Measurements from ENCODE around the gene GJD3. TPM values are rescaled to one million over a fixed set of nuclear protein-coding genes. Genes with fewer than 3 reads are reported as not detected.

Gene GJD3
- total and polyA plus RNA-seq, 2 donors (not counting 3 experiments of a cell fraction or from before 2014, with no cell fraction given) = 0.10 to 0.40 TPM

DNA sequence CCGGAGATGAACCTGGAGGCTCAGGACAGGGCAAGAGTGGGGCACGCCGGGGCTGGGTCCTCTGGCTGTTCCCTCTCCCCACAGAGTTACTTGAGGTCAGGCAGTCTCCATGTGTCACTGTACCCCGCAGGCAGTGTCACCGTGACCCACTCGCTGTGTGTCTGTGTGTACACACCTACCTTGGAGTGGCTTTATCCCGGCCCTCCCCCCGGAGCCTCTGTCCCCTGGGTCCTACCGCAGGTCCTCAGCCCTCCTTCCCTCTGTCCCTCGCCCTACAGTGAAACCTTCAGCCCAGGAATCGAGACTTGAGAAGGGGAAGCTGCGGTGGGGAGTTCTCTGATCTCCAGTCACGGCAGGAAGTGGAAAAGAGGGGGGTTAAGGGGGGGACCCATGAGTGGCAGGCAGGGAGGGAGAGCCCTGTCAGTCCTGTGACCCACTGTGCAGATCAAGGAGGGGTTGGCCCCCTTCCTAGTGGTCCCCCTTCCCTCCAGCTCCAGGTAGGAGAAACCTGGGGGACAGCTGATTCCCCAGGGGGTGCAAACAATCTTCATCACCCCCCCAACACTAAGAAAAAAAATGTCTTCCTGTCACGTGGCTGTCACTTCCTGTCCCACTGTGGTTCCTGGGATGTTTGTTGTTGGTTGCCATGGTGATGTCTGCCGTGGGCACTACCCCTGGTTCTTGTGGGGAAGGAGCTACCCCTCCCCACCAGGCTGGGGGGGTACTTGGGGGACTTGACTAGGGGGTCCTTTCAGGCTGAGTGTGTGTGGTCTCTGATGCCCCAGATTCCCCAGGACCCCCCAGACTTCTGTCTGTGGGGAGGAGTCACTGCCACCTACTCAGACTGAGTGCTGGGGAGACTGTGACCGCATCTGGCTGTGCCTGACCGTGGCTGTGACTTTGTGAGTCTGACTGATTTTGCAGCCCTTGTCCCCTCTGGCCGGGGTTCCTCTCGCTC lies 41.9 kb downstream of the GJD3 start:
- BruUV-seq (replicated peaks) = no TSS peak
- Histone ChIP-seq H2AFZ (ENCODE audit: low read depth, low read length) (no peak overlapping the region), H3K4me1 (ENCODE audit: control insufficient read depth, extremely low read depth, insufficient read depth, low read length) (peaks cover 76% of the 10 kb centered on the region), H3K9ac (replicated peaks; ENCODE audit: extremely low read depth, insufficient read depth, low read length) (peak overlapping the region; percentile 84), H3K4me2 (ENCODE audit: insufficient read depth, low read length) (peak overlapping the region; percentile 64), H4K20me1 (replicated peaks; ENCODE audit: control insufficient read depth, extremely low read depth, insufficient read depth, low read length) (no peaks in the 10 kb centered on the region), H3K9me1 (replicated peaks; ENCODE audit: control insufficient read depth, extremely low read depth, insufficient read depth, low read length) (no peaks in the 10 kb centered on the region), H3K9me3 (replicated peaks; ENCODE audit: control insufficient read depth, insufficient read depth, low read length) (no peaks in the 10 kb centered on the region), H3K79me2 (ENCODE audit: control insufficient read depth, insufficient read depth, low read length) (peaks cover 78% of the 10 kb centered on the region), H3K27me3 (ENCODE audit: control insufficient read depth in 2 of 2, insufficient read depth in 2 of 2, low read length in 2 of 2) (no peaks in the 10 kb centered on the region), H3K27ac (ENCODE audit: insufficient read depth, low read depth, low read length) (peak overlapping the region; percentile 95), H3K36me3 (ENCODE audit: control insufficient read depth in 2 of 2, extremely low read depth in 1 of 2, insufficient read depth in 2 of 2, low read length in 2 of 2) (no peaks in the 10 kb centered on the region), H3K4me3 (replicated peaks in 1 of 3; ENCODE audit: insufficient read depth in 1 of 3, low read depth in 1 of 3, low read length in 3 of 3) (peak overlapping the region in 2 of 3 experiments; percentile 9 to 17)
- DNase-seq (ENCODE audit: low read depth, low spot score) (peak; percentile 91), FAIRE-seq (peak; percentile 97)
- peak; percentile 47 for TF ChIP-seq FOS (IDR thresholded peaks at IDR 0.05; ENCODE audit: borderline replicate concordance, insufficient read depth, low read length)
- TF ChIP-seq, protein P1, sequence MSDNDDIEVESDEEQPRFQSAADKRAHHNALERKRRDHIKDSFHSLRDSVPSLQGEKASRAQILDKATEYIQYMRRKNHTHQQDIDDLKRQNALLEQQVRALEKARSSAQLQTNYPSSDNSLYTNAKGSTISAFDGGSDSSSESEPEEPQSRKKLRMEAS (IDR thresholded peaks at IDR 0.05; ENCODE audit: insufficient read depth, insufficient read length) = peak; percentile 90
- no peak for TF ChIP-seq GATA2 (IDR thresholded peaks at IDR 0.05; ENCODE audit: insufficient read depth, insufficient read length, low read depth, low read length)
- peak; percentile 40 for TF ChIP-seq POLR2AphosphoS5 (IDR thresholded peaks at IDR 0.05; ENCODE audit: insufficient read depth, low read depth, low read length)
- dilution Hi-C loops (cut with MboI; ENCODE audit: extremely low pct_ligation_motif_present, low sequenced_read_pairs) (no loop called here), intact Hi-C loops (cut with micrococcal nuclease) (loop anchor here (1.0 kb wide), 3 partner anchors 8 to 19 kb away; no protein-coding TSS in a partner anchor)
- ChIA-PET POLR2A (interaction anchor here (0.6 kb wide), 1 partner anchor 118 kb away, joined by 8 read pairs; no protein-coding TSS in a partner anchor), CTCF (interaction anchor here (1.0 to 2.7 kb wide), 4 partner anchors 9 to 21 kb away, joined by 3 to 7 read pairs (median 6); no protein-coding TSS in a partner anchor)

DNA sequence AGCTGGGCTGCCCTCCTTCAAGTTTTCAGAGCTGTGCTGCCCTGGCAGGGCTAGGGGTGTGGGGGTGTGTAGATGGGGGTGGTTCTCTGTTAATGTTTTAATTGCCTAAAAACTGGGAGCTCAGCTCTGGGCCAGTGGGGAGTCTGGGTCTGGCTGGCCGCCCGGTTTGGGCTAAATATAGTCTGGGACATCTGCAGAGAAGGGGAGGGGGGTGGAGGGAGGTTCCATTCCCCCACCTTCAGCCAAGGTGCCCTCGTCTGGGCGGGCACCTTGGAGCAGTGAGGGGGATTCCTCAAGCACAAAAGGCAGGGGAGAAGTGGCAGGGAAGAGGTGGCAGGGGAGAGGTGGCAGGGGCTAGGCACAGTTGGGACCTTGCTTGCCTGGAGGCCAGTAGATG lies 42.6 kb downstream of the GJD3 start:
- ChIA-PET CTCF (interaction anchor here (1.6 to 2.7 kb wide), 3 partner anchors 10 to 19 kb away, joined by 5 to 7 read pairs (median 6); no protein-coding TSS in a partner anchor), POLR2A (no interaction called here)
- no peaks in the 10 kb centered on the region for H3K9me1 ChIP-seq (replicated peaks; ENCODE audit: control insufficient read depth, extremely low read depth, insufficient read depth, low read length)
- BruUV-seq (replicated peaks) = TSS peak; percentile 31
- no peaks in the 10 kb centered on the region for H3K9me3 ChIP-seq (replicated peaks; ENCODE audit: control insufficient read depth, insufficient read depth, low read length)
- peak overlapping the region; percentile 64 for H3K4me2 ChIP-seq (ENCODE audit: insufficient read depth, low read length)
- H3K36me3 ChIP-seq (ENCODE audit: control insufficient read depth in 2 of 2, extremely low read depth in 1 of 2, insufficient read depth in 2 of 2, low read length in 2 of 2) = no peaks in the 10 kb centered on the region
- peak overlapping the region in 2 of 3 experiments; percentile 9 to 17 for H3K4me3 ChIP-seq (replicated peaks in 1 of 3; ENCODE audit: insufficient read depth in 1 of 3, low read depth in 1 of 3, low read length in 3 of 3)
- H3K27ac ChIP-seq (ENCODE audit: insufficient read depth, low read depth, low read length) = peak overlapping the region; percentile 95
- peak overlapping the region; percentile 84 for H3K9ac ChIP-seq (replicated peaks; ENCODE audit: extremely low read depth, insufficient read depth, low read length)
- DNase-seq (ENCODE audit: low read depth, low spot score) = no peak
- no peaks in the 10 kb centered on the region for H4K20me1 ChIP-seq (replicated peaks; ENCODE audit: control insufficient read depth, extremely low read depth, insufficient read depth, low read length)
- H3K79me2 ChIP-seq (ENCODE audit: control insufficient read depth, insufficient read depth, low read length) = peaks cover 71% of the 10 kb centered on the region
- intact Hi-C loops (cut with micrococcal nuclease) (loop anchor here (1.0 kb wide), 1 partner anchor 8 kb away; no protein-coding TSS in a partner anchor), dilution Hi-C loops (cut with MboI; ENCODE audit: extremely low pct_ligation_motif_present, low sequenced_read_pairs) (no loop called here)
- H3K27me3 ChIP-seq (ENCODE audit: control insufficient read depth in 2 of 2, insufficient read depth in 2 of 2, low read length in 2 of 2) = no peaks in the 10 kb centered on the region
- H3K4me1 ChIP-seq (ENCODE audit: control insufficient read depth, extremely low read depth, insufficient read depth, low read length) = peaks cover 83% of the 10 kb centered on the region
- no peak for FAIRE-seq
- no peak overlapping the region for H2AFZ ChIP-seq (ENCODE audit: low read depth, low read length)
- TF ChIP-seq GATA2 (IDR thresholded peaks at IDR 0.05; ENCODE audit: insufficient read depth, insufficient read length, low read depth, low read length) = no peak
- no peak for TF ChIP-seq JUN (IDR thresholded peaks at IDR 0.05; ENCODE audit: borderline replicate concordance, insufficient read depth, insufficient read length, low read depth)
- TF ChIP-seq POLR2A (IDR thresholded peaks at IDR 0.05; ENCODE audit: low read depth, low read length) = no peak
- TF ChIP-seq MYC (IDR thresholded peaks at IDR 0.05; ENCODE audit: low read depth, low read length) = no peak
- no peak for TF ChIP-seq FOS (IDR thresholded peaks at IDR 0.05; ENCODE audit: borderline replicate concordance, insufficient read depth, low read length)
- TF ChIP-seq POLR2AphosphoS5 (IDR thresholded peaks at IDR 0.05; ENCODE audit: insufficient read depth, low read depth, low read length) = no peak
- no peak for TF ChIP-seq CTCF (IDR thresholded peaks at IDR 0.05; ENCODE audit: extremely low read depth in 1 of 2, insufficient read depth in 1 of 2, low read depth in 1 of 2, low read length in 2 of 2)
- TF ChIP-seq EZH2 (IDR thresholded peaks at IDR 0.05; ENCODE audit: borderline replicate concordance, low read depth, low read length, severe bottlenecking) = no peak
- TF ChIP-seq, protein P1 (IDR thresholded peaks at IDR 0.05; ENCODE audit: insufficient read depth, insufficient read length) = no peak

All from endothelial cell of umbilical vein (primary cell).